Fibroblast of skin of right biceps (primary cell): Measurements from ENCODE around the gene COL11A1.
"Not testable (repeated sequence)": the region's sequence is repeated elsewhere in the genome, so short reads cannot be mapped to it uniquely, and the experiment has no call there.

Experiments
- DNase-seq: peaks from one replicate; pipeline ENCODE4 v3.0.0-alpha.2; 2013

COL11A1 gene

DNA sequence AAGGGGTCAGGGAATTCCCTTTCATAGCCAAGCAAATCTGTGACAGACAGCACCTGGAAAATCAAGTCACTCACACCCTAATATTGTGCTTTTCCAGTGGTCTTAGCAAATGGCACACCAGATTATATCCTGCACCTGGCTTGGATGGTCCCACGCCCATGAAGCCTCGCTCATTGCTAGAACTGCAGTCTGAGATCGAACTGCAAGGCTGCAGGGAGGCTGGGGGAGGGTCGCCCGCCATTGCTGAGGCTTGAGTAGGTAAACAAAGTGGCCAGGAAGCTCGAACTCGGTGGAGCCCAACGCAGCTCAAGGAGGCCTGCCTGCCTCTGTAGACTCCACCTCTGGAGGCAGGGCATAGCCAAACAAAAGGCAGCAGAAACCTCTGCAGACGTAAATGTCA lies 281.6 kb downstream of the COL11A1 start:
- not testable (repeated sequence) for DNase-seq
